Gastrocnemius medialis (tissue), 4 donors: Measurements from ENCODE around the gene GGACT.

Experiments
- POLR2A ChIP-seq, 2 donors: fragments of 450-650 bp; IDR thresholded peaks; one replicate each; pipeline ENCODE4 v1.6.1; 2017; ENCODE audit warnings: antibody characterized with exemption in 2 of 2, mild to moderate bottlenecking in 2 of 2, moderate library complexity in 2 of 2
- TF ChIP-seq, protein P1 (sequence below), 5 experiments: fragments of 450-650 bp in 3 of 5; fragments of 200-600 bp in 2 of 5; sonication (generic) in 2 of 5; IDR thresholded peaks in 4 of 5; conservative IDR thresholded peaks in 1 of 5; 1 replicate in 4 of 5; 2 replicates in 1 of 5; pipeline ENCODE4 v1.5.1; 2016 to 2019; ENCODE audit warnings: antibody characterized with exemption in 5 of 5, mild to moderate bottlenecking in 3 of 5, moderate library complexity in 3 of 5

DNA sequence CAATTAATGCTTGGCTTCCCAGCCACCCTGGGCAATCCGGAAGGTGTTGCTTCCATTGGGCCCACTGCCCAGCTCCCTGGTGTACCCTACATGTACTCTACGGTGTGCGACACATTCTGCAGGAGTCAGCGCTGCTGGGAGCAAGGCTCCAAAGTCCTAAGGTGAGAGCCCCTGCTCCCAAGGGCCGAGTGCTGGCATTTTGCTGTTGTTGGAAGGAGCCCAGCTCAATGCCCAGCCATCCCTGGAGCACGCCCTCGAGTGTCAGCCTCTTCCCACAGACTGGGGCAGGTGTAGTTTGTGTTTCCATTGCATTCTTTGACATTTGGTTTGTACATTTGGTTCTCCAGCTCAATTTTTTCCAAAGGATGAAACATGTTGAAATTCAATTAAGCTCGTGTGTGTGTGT is 64.6 kb downstream of the GGACT start:
- TF ChIP-seq, protein P1, sequence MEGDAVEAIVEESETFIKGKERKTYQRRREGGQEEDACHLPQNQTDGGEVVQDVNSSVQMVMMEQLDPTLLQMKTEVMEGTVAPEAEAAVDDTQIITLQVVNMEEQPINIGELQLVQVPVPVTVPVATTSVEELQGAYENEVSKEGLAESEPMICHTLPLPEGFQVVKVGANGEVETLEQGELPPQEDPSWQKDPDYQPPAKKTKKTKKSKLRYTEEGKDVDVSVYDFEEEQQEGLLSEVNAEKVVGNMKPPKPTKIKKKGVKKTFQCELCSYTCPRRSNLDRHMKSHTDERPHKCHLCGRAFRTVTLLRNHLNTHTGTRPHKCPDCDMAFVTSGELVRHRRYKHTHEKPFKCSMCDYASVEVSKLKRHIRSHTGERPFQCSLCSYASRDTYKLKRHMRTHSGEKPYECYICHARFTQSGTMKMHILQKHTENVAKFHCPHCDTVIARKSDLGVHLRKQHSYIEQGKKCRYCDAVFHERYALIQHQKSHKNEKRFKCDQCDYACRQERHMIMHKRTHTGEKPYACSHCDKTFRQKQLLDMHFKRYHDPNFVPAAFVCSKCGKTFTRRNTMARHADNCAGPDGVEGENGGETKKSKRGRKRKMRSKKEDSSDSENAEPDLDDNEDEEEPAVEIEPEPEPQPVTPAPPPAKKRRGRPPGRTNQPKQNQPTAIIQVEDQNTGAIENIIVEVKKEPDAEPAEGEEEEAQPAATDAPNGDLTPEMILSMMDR (IDR thresholded peaks at IDR 0.05 in 4 of 5, conservative IDR thresholded peaks at IDR 0.05 in 1 of 5) = no peak
- no peak for TF ChIP-seq POLR2A (IDR thresholded peaks at IDR 0.05)
